Kidney epithelial cell (primary cell): ENCODE data around the gene G0S2. TPM values are rescaled to one million over a fixed set of nuclear protein-coding genes. Genes with fewer than 3 reads are reported as not detected.

Source experiments
- DNase-seq: peaks from one replicate; pipeline ENCODE4 v3.0.0-alpha.2; 2010; ENCODE audit warnings: low read depth
- H3K27me3 ChIP-seq: 2 replicates; pipeline ENCODE4 v1.6.0; 2011; ENCODE audit warnings: low read length; ENCODE audit not compliant: control insufficient read depth, insufficient read depth
- H3K36me3 ChIP-seq: 2 replicates; pipeline ENCODE4 v1.5.1; 2011; ENCODE audit warnings: low read length; ENCODE audit not compliant: control insufficient read depth, insufficient read depth
- H3K4me3 ChIP-seq: 2 replicates; pipeline ENCODE4 v1.5.1; 2011; ENCODE audit warnings: low read depth, mild to moderate bottlenecking, control low read depth, low read length
- total RNA-seq: library from RNA; depleted of rRNA; stranded (reverse); fragments of >200 nt; gene quantifications from 2 replicates; pipeline ENCODE4 v1.2.3, GENCODE V29; 2015
- TF ChIP-seq, protein P1 (sequence below): IDR thresholded peaks from 2 replicates; pipeline ENCODE4 v1.5.1; 2011; ENCODE audit warnings: mild to moderate bottlenecking, moderate library complexity, low read length, control low read depth, inconsistent platforms; ENCODE audit not compliant: insufficient read depth, poor library complexity, severe bottlenecking

G0S2 gene
- total RNA-seq, 1 donor from 2014 or later: 164 TPM

DNA sequence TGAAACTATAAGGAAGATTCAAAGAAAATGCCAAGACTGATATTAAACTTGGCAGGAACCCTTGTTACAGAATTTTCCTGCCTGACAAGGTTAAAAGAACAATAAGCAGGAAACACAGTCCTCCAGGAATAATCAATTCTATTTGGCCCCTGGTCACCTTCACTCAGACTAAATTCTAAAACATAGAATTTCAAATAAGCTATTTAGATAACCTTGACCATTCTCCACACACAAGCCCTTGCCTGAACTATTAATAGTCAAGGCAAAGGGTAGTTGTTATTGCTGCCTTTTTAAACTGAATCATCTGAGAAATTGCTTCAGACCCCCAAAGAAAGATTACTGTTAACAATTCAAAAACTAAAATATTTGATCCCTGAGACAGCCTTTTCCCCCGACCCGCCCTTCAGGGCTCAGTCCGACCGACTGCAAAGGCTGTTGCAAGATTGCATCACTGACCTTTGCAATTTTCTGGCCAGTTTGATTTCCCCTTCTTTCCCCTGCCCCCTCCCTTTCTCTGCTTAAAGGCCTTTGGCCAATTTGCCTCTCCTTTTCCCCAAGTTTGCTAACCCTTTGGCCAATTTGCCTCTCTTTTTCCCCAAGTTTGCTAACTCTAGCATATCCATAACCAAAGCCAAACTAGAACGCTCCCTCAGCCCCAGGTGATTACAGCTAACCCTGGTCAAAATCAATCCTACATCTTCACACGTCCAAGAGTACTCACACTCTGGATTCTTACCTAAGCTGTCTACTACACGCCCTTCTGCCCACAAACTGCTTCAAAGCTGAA lies 1.4 kb upstream of the G0S2 start:
- H3K27me3 ChIP-seq: peaks cover 3% of the 10 kb centered on the region
- TF ChIP-seq, protein P1, sequence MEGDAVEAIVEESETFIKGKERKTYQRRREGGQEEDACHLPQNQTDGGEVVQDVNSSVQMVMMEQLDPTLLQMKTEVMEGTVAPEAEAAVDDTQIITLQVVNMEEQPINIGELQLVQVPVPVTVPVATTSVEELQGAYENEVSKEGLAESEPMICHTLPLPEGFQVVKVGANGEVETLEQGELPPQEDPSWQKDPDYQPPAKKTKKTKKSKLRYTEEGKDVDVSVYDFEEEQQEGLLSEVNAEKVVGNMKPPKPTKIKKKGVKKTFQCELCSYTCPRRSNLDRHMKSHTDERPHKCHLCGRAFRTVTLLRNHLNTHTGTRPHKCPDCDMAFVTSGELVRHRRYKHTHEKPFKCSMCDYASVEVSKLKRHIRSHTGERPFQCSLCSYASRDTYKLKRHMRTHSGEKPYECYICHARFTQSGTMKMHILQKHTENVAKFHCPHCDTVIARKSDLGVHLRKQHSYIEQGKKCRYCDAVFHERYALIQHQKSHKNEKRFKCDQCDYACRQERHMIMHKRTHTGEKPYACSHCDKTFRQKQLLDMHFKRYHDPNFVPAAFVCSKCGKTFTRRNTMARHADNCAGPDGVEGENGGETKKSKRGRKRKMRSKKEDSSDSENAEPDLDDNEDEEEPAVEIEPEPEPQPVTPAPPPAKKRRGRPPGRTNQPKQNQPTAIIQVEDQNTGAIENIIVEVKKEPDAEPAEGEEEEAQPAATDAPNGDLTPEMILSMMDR: no peak
- no peak overlapping the region for H3K4me3 ChIP-seq
- DNase-seq: no peak
- no peaks in the 10 kb centered on the region for H3K36me3 ChIP-seq

DNA sequence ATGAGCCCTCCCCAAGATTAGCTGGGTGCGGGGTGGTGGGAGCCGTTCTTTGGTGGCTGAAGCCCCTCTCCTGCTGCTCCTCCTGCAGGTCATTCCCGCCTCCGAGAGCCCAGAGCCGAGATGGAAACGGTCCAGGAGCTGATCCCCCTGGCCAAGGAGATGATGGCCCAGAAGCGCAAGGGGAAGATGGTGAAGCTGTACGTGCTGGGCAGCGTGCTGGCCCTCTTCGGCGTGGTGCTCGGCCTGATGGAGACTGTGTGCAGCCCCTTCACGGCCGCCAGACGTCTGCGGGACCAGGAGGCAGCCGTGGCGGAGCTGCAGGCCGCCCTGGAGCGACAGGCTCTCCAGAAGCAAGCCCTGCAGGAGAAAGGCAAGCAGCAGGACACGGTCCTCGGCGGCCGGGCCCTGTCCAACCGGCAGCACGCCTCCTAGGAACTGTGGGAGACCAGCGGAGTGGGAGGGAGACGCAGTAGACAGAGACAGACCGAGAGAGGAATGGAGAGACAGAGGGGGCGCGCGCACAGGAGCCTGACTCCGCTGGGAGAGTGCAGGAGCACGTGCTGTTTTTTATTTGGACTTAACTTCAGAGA lies 448 bp downstream of the G0S2 start:
- Histone ChIP-seq H3K4me3 (peak overlapping the region; percentile 35), H3K27me3 (peaks cover 3% of the 10 kb centered on the region), H3K36me3 (no peaks in the 10 kb centered on the region)
- TF ChIP-seq, protein P1: no peak
- DNase-seq: no peak

DNA sequence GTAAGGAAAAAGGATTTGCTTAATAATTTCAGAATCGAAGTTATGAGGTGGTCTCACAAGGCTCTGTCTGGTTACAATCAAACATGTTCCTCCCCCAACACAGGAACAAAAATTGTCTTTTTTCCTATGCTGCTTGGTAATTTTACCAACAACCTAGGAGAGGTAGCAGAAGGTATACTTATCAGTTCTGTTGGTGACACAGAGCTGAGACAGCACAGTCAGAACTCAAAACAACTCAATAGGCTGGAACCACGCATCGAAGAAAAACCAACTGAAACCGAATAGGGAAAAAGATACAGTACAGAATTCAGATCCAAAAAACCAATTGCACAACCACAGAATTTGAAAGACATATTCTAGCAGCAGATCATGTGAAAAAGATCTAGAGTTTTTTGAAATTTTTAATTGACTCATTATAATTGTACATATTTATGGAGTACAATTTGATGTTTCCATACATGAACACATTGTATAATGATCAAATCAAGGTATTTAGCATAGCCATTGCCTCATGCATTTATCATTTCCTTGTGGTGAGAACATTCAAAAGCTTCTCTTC lies 3.8 kb downstream of the G0S2 start:
- no peak overlapping the region for H3K4me3 ChIP-seq
- DNase-seq: no peak
- no peaks in the 10 kb centered on the region for H3K36me3 ChIP-seq
- H3K27me3 ChIP-seq: peaks cover 3% of the 10 kb centered on the region
- TF ChIP-seq, protein P1: no peak

DNA sequence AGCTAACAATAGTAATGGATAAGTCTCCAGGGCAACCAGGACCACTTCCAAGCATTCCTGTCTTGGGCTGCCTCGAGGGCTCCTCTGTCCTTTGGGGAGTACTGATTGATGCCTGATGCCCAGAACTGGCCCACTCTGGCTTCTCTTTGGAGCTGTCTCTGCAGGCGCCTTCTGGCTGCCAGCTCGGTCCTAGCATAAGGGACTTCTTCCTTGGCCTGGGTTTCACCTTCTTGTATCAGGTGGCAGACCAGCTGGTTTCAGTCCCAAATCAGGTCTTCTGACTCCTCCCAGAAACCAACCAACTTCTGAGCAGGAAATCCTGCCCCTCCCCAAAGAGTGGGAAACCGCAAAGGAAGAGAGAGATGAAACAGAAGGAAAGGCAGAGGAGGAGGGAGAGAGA lies 10.6 kb downstream of the G0S2 start:
- no peaks in the 10 kb centered on the region for H3K27me3 ChIP-seq
- H3K4me3 ChIP-seq: no peak overlapping the region
- TF ChIP-seq, protein P1: no peak
- no peak for DNase-seq
- no peaks in the 10 kb centered on the region for H3K36me3 ChIP-seq

DNA sequence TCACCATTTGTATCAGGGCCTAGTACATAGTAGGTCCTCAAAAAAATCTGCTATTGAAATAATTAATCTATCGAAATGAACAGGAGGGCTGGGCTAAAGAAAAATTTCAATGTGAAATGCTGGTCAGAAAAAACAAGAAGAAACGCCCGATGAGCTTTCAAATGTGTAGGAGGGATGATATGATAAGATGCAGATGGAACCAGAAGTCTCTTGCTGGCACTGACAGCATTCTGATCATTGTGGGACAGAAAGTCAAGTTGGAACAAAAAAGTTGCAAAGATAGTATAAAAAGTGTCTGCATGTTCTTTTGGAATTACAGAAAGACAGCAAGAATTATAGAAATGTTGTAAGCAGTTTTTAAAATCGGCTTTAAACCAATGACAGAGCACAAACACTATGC lies 11.1 kb downstream of the G0S2 start:
- H3K27me3 ChIP-seq: no peaks in the 10 kb centered on the region
- TF ChIP-seq, protein P1: no peak
- no peak for DNase-seq
- no peak overlapping the region for H3K4me3 ChIP-seq
- H3K36me3 ChIP-seq: no peaks in the 10 kb centered on the region
